ENCODE data around the gene POLDIP3.
A peak's percentile ranks its signal among the peaks of the same experiment; 100 is the strongest.
"Not testable (repeated sequence)": the region's sequence is repeated elsewhere in the genome, so short reads cannot be mapped to it uniquely, and the experiment has no call there.

The POLDIP3 gene

GRCh38 chr22:42587588-42588175, 27.0 kb downstream of the POLDIP3 start:
- DNase-seq (ENCODE audit: extremely low read depth, low read depth) = no peak
- TF ChIP-seq CTCF (IDR thresholded peaks at IDR 0.05; ENCODE audit: low read depth, low read length) = no peak

- no peak for TF ChIP-seq CTCF (IDR thresholded peaks at IDR 0.05; ENCODE audit: low read depth, low read length)
- DNase-seq (ENCODE audit: extremely low read depth, low read depth) = no peak
Observed at GRCh38 chr22:42586381-42586780, 28.3 kb downstream of the POLDIP3 start.

GRCh38 chr22:42585096-42585495, 29.6 kb downstream of the POLDIP3 start:
- TF ChIP-seq CTCF (IDR thresholded peaks at IDR 0.05; ENCODE audit: low read depth, low read length) = no peak
- DNase-seq (ENCODE audit: extremely low read depth, low read depth) = no peak

- no peak for TF ChIP-seq CTCF (IDR thresholded peaks at IDR 0.05; ENCODE audit: low read depth, low read length)
- DNase-seq (ENCODE audit: extremely low read depth, low read depth) = no peak
Observed at GRCh38 chr22:42584364-42584940, 30.2 kb downstream of the POLDIP3 start.

GRCh38 chr22:42582987-42583386, 31.7 kb downstream of the POLDIP3 start:
- no peak for DNase-seq (ENCODE audit: extremely low read depth, low read depth)
- TF ChIP-seq CTCF (IDR thresholded peaks at IDR 0.05; ENCODE audit: low read depth, low read length) = no peak

GRCh38 chr22:42581762-42582716, 32.6 kb downstream of the POLDIP3 start:
- TF ChIP-seq CTCF (IDR thresholded peaks at IDR 0.05; ENCODE audit: low read depth, low read length) = no peak
- peak; percentile 24 for DNase-seq (ENCODE audit: extremely low read depth, low read depth)

- DNase-seq (ENCODE audit: extremely low read depth, low read depth) = not testable (repeated sequence)
Observed at GRCh38 chr22:42581194-42581761, 33.4 kb downstream of the POLDIP3 start.

GRCh38 chr22:42580040-42580439, 34.6 kb downstream of the POLDIP3 start:
- not testable (repeated sequence) for DNase-seq (ENCODE audit: extremely low read depth, low read depth)

Data from AG09319 (cell line).